K562 (cell line): Measurements from ENCODE around the gene CCDC60. TPM values are rescaled to one million over a fixed set of nuclear protein-coding genes. Genes with fewer than 3 reads are reported as not detected.
A peak's percentile ranks its signal among the peaks of the same experiment; 100 is the strongest.

Experiments used
- ATAC-seq: fragments of 200-7000 bp; cut with Tn5 transposase; 3 replicates; pipeline ENCODE4 v1.9.1; 2020; ENCODE audit warnings: moderate library complexity
- BruUV-seq: library from RNA; stranded (reverse); fragments of 400-500 nt; replicated peaks from 2 replicates; lab custom pipeline; 2021; lab: Mats Ljungman, UMichigan
- CTCF ChIA-PET: fragments of 300-600 bp; formaldehyde crosslinking; extraction: SDS; loops from one replicate; lab custom pipeline; 2021; ENCODE audit warnings: low intra/inter-chr PET ratio; lab: Yijun Ruan, JAX
- POLR2A ChIA-PET: fragments of 300-600, 350-650 bp; sonication (Branson Sonifier 250); formaldehyde crosslinking; extraction: SDS; loops from one replicate; lab custom pipeline; 2021; ENCODE audit warnings: antibody characterized with exemption, inconsistent platforms; lab: Yijun Ruan, JAX
- DNase-seq, 4 experiments: peaks; one replicate each; pipeline versions ENCODE4 v3.0.0 to v3.0.0-alpha.2; 2011 to 2018; ENCODE audit warnings: low spot score in 3 of 4, mixed read lengths in 3 of 4; ENCODE audit errors: extremely low read depth in 1 of 4
- FAIRE-seq: peaks from 2 replicates; lab custom pipeline; 2011; peaks lifted over from hg19 to GRCh38; lab: Jason Lieb, UNC
- H2AFZ ChIP-seq: 2 replicates; pipeline ENCODE4 v1.6.0; 2011; ENCODE audit warnings: low read depth, low read length, control low read depth, inconsistent platforms
- H3K27ac ChIP-seq: fragments of 200-600 bp; 3 replicates; pipeline ENCODE4 v1.8.0; 2011; ENCODE audit warnings: low read depth, mild to moderate bottlenecking, control low read depth, inconsistent platforms, low read length, moderate library complexity, mixed read lengths; ENCODE audit errors: extremely low read depth
- H3K27me3 ChIP-seq, 2 experiments: fragments of 300-600 bp in 1 of 2; 2 replicates in 1 of 2; 3 replicates in 1 of 2; pipeline versions ENCODE4 v1.6.0 to v1.8.0; 2011; ENCODE audit warnings: inconsistent platforms in 2 of 2, low read length in 2 of 2, mild to moderate bottlenecking in 1 of 2, mixed read lengths in 1 of 2, moderate library complexity in 1 of 2; ENCODE audit not compliant: control insufficient read depth in 2 of 2, insufficient read depth in 2 of 2
- H3K36me3 ChIP-seq: fragments of 300-600 bp; 3 replicates; pipeline ENCODE4 v1.8.0; 2011; ENCODE audit warnings: mild to moderate bottlenecking, low read length, inconsistent platforms; ENCODE audit not compliant: control insufficient read depth, insufficient read depth
- H3K4me1 ChIP-seq, 2 experiments: fragments of 200-600 bp in 1 of 2; replicated peaks in 1 of 2; 2 replicates in 1 of 2; 3 replicates in 1 of 2; pipeline versions ENCODE4 v1.5.1 to v1.8.0; 2011; ENCODE audit warnings: inconsistent platforms in 2 of 2, low read length in 2 of 2, mild to moderate bottlenecking in 1 of 2, mixed read lengths in 1 of 2, moderate library complexity in 1 of 2; ENCODE audit not compliant: control insufficient read depth in 2 of 2, insufficient read depth in 2 of 2
- H3K4me2 ChIP-seq: 2 replicates; pipeline ENCODE4 v1.6.1; 2011; ENCODE audit warnings: low read length, control low read depth, inconsistent platforms, mixed read lengths; ENCODE audit not compliant: insufficient read depth
- H3K4me3 ChIP-seq: fragments of 200-600 bp; sonication (generic), shearing (Covaris generic); 2 replicates; pipeline ENCODE4 v1.5.1; 2016; ENCODE audit warnings: control low read depth, inconsistent platforms
- H3K79me2 ChIP-seq: fragments of 200-600 bp; 3 replicates; pipeline ENCODE4 v1.8.0; 2011; ENCODE audit warnings: low read length, inconsistent platforms; ENCODE audit not compliant: control insufficient read depth, insufficient read depth
- H3K9ac ChIP-seq, 2 experiments: 2 replicates each; pipeline versions ENCODE4 v1.6.0 to v1.6.1; 2011; ENCODE audit warnings: low read depth in 2 of 2, low read length in 2 of 2, control low read depth in 1 of 2, inconsistent platforms in 1 of 2, mild to moderate bottlenecking in 1 of 2, mixed read lengths in 1 of 2; ENCODE audit not compliant: insufficient read depth in 1 of 2
- H3K9me1 ChIP-seq: one replicate; pipeline ENCODE4 v1.6.0; 2011; ENCODE audit warnings: inconsistent platforms, mild to moderate bottlenecking, low read length, moderate library complexity; ENCODE audit not compliant: control insufficient read depth, insufficient read depth
- H3K9me3 ChIP-seq: replicated peaks from 2 replicates; pipeline ENCODE4 v1.5.1; 2011; ENCODE audit warnings: low read depth, low read length, inconsistent platforms; ENCODE audit not compliant: control insufficient read depth, insufficient read depth
- H4K20me1 ChIP-seq: replicated peaks from 2 replicates; pipeline ENCODE4 v1.6.1; 2011; ENCODE audit warnings: low read length, inconsistent platforms, mixed read lengths; ENCODE audit not compliant: control insufficient read depth, insufficient read depth
- CEBPB ChIP-seq: fragments of 450-650 bp; IDR thresholded peaks from 2 replicates; pipeline ENCODE4 v1.6.1; 2016; ENCODE audit warnings: missing genetic modification characterization, missing compliant biosample characterization
- CEBPG ChIP-seq, 3 experiments: fragments of 200-800 bp in 1 of 3; sonication (Bioruptor generic) in 1 of 3; sonication (generic) in 1 of 3; formaldehyde crosslinking in 1 of 3; IDR thresholded peaks in 2 of 3; conservative IDR thresholded peaks in 1 of 3; 2 replicates each; pipeline versions ENCODE4 v1.6.1 to v1.8.0; 2016 to 2022; ENCODE audit warnings: missing compliant biosample characterization in 2 of 3, missing genetic modification characterization in 2 of 3, mild to moderate bottlenecking in 1 of 3, missing genetic modification reagents in 1 of 3
- ELF4 ChIP-seq: fragments of 450-650 bp; formaldehyde crosslinking; IDR thresholded peaks from 2 replicates; pipeline ENCODE4 v1.4.0; 2022; ENCODE audit warnings: missing genetic modification characterization
- EP300 ChIP-seq: IDR thresholded peaks from 2 replicates; pipeline ENCODE4 v1.6.1; 2012; ENCODE audit warnings: low read length, improper control_type of control experiment
- HDAC2 ChIP-seq: fragments of 450-650 bp; IDR thresholded peaks from 2 replicates; pipeline ENCODE4 v1.6.1; 2016; ENCODE audit warnings: mild to moderate bottlenecking
- ZNF354B ChIP-seq: fragments of 250-450 bp; sonication (Bioruptor Pico); IDR thresholded peaks from 2 replicates; pipeline ENCODE4 v1.4.0; 2020
- ZNF407 ChIP-seq: fragments of 450-650 bp; IDR thresholded peaks from 2 replicates; pipeline ENCODE4 v1.6.1; 2016; ENCODE audit warnings: low read depth
- WGBS: fragments of 100-300 bp; shearing (Covaris generic); methylation state at CpG from one replicate; pipeline ENCODE4 v1.1.6; 2016; ENCODE audit warnings: low coverage, mixed read lengths; ENCODE audit not compliant: insufficient coverage; ENCODE audit errors: missing lambda C conversion rate; 5-methylcytosine and 5-hydroxymethylcytosine counted together
- in situ Hi-C: fragments of 300-500 bp; cut with MboI; formaldehyde crosslinking; loops from 4 replicates; pipeline ENCODE4 v1.15.0; 2018; ENCODE audit warnings: inconsistent platforms, mixed read lengths
- intact Hi-C: fragments of 100-400 bp; cut with micrococcal nuclease; formaldehyde crosslinking; loops from 2 replicates; pipeline ENCODE4 v1.14.2; 2022
- polyA plus RNA-seq, 8 experiments: library from polyadenylated mRNA; depleted of rRNA in 4 of 8; stranded (reverse) in 5 of 8; unstranded in 3 of 8; fragments of >200 nt; fragmentation: Nextera tagmentation in 2 of 8; fragmentation: Illumina TruSeq in 1 of 8; extraction: Ambion mirVana in 2 of 8; extraction: Trizol in 1 of 8; gene quantifications; 2 replicates each; pipeline versions ENCODE4 v1.2.1 to v1.2.3, GENCODE V29; 2011 to 2014; ENCODE audit warnings: inconsistent platforms in 1 of 8, missing spikeins in 1 of 8
- total RNA-seq, 7 experiments: library from RNA; depleted of rRNA in 6 of 7; stranded (reverse); fragments of >200 nt in 6 of 7; fragmentation: Illumina TruSeq in 2 of 7; extraction: Trizol in 2 of 7; gene quantifications; 2 replicates each; pipeline versions ENCODE4 v1.2.1 to v1.2.3, GENCODE V29; 2011 to 2021; ENCODE audit warnings: low replicate concordance in 1 of 7

CCDC60 gene
- total and polyA plus RNA-seq, 9 of the 15 experiments (the other 6 are each of a cell fraction or from before 2014, with no cell fraction given) = not detected

DNA sequence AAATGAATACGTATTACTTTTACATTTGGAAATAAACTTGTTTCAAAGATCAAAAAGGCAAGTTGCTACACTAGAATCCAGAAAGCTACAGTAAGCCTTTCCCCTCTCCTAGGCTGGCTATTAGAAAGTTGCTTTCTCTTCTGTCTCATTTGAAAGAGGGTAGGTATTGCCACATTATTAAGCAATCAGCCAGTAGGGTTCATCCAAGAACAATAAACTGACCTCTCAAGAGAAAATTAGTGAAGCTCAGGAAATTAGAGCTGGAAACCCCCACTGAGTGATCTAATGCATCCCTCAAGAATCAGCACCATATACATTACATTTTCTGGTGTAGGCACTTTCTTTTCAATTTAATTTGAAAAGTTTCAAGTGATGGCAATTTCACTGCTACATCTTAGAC, 254.6 kb downstream of the CCDC60 start:
- TF ChIP-seq CEBPG (CRISPR knock-in tag; IDR thresholded peaks at IDR 0.05) (no peak), CEBPG (tag; conservative IDR thresholded peaks at IDR 0.05 in 1 of 2, IDR thresholded peaks at IDR 0.05 in 1 of 2) (peak; percentile 58 to 64; a peak in 3 of 4 replicates), ELF4 (CRISPR knock-in tag) (no peak), CEBPB (tag) (peak; percentile 44; the same call in 1 of the 2 replicates)
- TF ChIP-seq, all 486 proteins: peak for 2
- no peaks in the 10 kb centered on the region for H3K36me3 ChIP-seq
- in situ Hi-C loops = no loop called here
- H3K4me3 ChIP-seq = no peak overlapping the region
- no peaks in the 10 kb centered on the region for H4K20me1 ChIP-seq
- DNase-seq (no peak), ATAC-seq (no peak), FAIRE-seq (no peak)
- H2AFZ ChIP-seq = no peak overlapping the region
- WGBS = 6% methylated on average over 1 of the region's 1 CpG
- CTCF ChIA-PET = no interaction called here
- peaks cover 8% of the 10 kb centered on the region in 2 experiments; a peak in 4 of 5 replicates for H3K4me1 ChIP-seq
- peaks cover 6 to 25% of the 10 kb centered on the region in 2 experiments; a peak in 4 of 5 replicates for H3K27me3 ChIP-seq
- no TSS peak for BruUV-seq
- no peaks in the 10 kb centered on the region for H3K79me2 ChIP-seq
- no peak overlapping the region for H3K27ac ChIP-seq
- H3K9me3 ChIP-seq = no peaks in the 10 kb centered on the region
- POLR2A ChIA-PET = no interaction called here
- intact Hi-C loops = no loop called here
- H3K4me2 ChIP-seq = no peak overlapping the region
- no peaks in the 10 kb centered on the region for H3K9me1 ChIP-seq
- no peak overlapping the region for H3K9ac ChIP-seq

DNA sequence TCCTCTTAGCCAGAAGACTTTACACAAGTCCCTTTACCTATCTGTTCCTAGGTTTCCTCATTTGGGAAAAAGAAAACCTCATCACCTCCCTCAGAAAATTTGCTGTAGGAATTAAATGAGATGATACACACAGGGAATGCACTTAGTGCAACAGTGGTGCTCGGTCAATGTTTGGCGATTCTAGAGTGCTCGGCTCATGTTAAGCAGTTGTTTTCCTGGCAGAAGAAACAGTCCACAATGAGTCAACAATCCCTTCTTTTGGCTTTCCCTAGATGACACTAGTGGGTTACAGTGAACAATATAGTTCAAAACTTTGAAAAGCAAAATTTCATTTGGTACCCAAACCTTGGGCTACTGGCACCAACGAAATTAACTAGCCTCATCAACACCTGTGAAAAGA, 255.1 kb downstream of the CCDC60 start:
- Histone ChIP-seq H3K4me2 (no peak overlapping the region), H3K9me3 (no peaks in the 10 kb centered on the region), H3K36me3 (no peaks in the 10 kb centered on the region), H3K9ac (no peak overlapping the region), H4K20me1 (no peaks in the 10 kb centered on the region), H3K4me3 (no peak overlapping the region), H2AFZ (no peak overlapping the region), H3K79me2 (no peaks in the 10 kb centered on the region), H3K27me3 (peaks cover 10 to 30% of the 10 kb centered on the region in 2 experiments; a peak in 4 of 5 replicates), H3K4me1 (peaks cover 8 to 12% of the 10 kb centered on the region in 2 experiments; a peak in 4 of 5 replicates), H3K27ac (no peak overlapping the region), H3K9me1 (no peaks in the 10 kb centered on the region)
- ChIA-PET CTCF (no interaction called here), POLR2A (no interaction called here)
- DNase-seq (no peak), ATAC-seq (no peak), FAIRE-seq (no peak)
- BruUV-seq = no TSS peak
- WGBS = 0% methylated on average over 4 of the region's 4 CpGs
- in situ Hi-C loops = no loop called here
- intact Hi-C loops = loop anchor here (5.0 kb wide), 1 partner anchor 43 kb away; no protein-coding TSS in a partner anchor
- no peak for TF ChIP-seq HDAC2
- no peak for TF ChIP-seq ZNF407
- TF ChIP-seq EP300 = no peak
- TF ChIP-seq ZNF354B (CRISPR knock-in tag) = no peak
